Osteocyte (in vitro differentiated cells): ENCODE measurements around the gene MAPK8IP3. TPM values are rescaled to one million over a fixed set of nuclear protein-coding genes. Genes with fewer than 3 reads are reported as not detected.

Experiments used
- DNase-seq: peaks from one replicate; pipeline ENCODE4 v3.0.0; 2021; ENCODE audit warnings: mixed read lengths; ENCODE audit not compliant: unreplicated experiment; ENCODE audit errors: extremely low spot score
- H3K27ac Mint-ChIP-seq: one replicate; pipeline ENCODE4 v1.8.0; 2021; ENCODE audit warnings: mild to moderate bottlenecking, mixed read lengths; ENCODE audit not compliant: unreplicated experiment
- H3K27me3 Mint-ChIP-seq: one replicate; pipeline ENCODE4 v1.8.0; 2021; ENCODE audit warnings: mixed read lengths; ENCODE audit not compliant: unreplicated experiment
- H3K36me3 Mint-ChIP-seq: one replicate; pipeline ENCODE4 v1.8.0; 2021; ENCODE audit warnings: mixed read lengths; ENCODE audit not compliant: unreplicated experiment
- H3K4me1 Mint-ChIP-seq: one replicate; pipeline ENCODE4 v1.8.0; 2021; ENCODE audit warnings: mixed read lengths; ENCODE audit not compliant: unreplicated experiment
- H3K4me3 Mint-ChIP-seq: one replicate; pipeline ENCODE4 v1.8.0; 2021; ENCODE audit warnings: mild to moderate bottlenecking, moderate library complexity, mixed read lengths; ENCODE audit not compliant: unreplicated experiment
- H3K9me3 Mint-ChIP-seq: one replicate; pipeline ENCODE4 v1.8.0; 2021; ENCODE audit warnings: mixed read lengths; ENCODE audit not compliant: unreplicated experiment
- CTCF ChIP-seq: fragments of 200-600 bp; sonication (generic); IDR thresholded peaks from 2 replicates; pipeline ENCODE4 v1.5.0; 2021; ENCODE audit warnings: antibody characterized with exemption, mild to moderate bottlenecking, moderate library complexity
- total RNA-seq: library from RNA; stranded (reverse); gene quantifications from 2 replicates; pipeline ENCODE4 v1.2.1, GENCODE V29; 2021

The MAPK8IP3 gene
- total RNA-seq, 1 donor from 2014 or later = 105 TPM

GRCh38 chr16:1784977-1785845, 79.2 kb downstream of the MAPK8IP3 start:
- peaks cover 5% of the 10 kb centered on the region for H3K36me3 Mint-ChIP-seq
- no peak for DNase-seq
- no peak overlapping the region for H3K27ac Mint-ChIP-seq
- no peaks in the 10 kb centered on the region for H3K9me3 Mint-ChIP-seq
- H3K4me3 Mint-ChIP-seq = peak overlapping the region; percentile 62
- no peak for TF ChIP-seq CTCF
- no peaks in the 10 kb centered on the region for H3K27me3 Mint-ChIP-seq
- H3K4me1 Mint-ChIP-seq = peaks cover 24% of the 10 kb centered on the region

GRCh38 chr16:1785846-1786170, 79.8 kb downstream of the MAPK8IP3 start:
- TF ChIP-seq CTCF = no peak
- Mint-ChIP-seq H3K4me1 (peaks cover 24% of the 10 kb centered on the region), H3K4me3 (no peak overlapping the region), H3K27ac (no peak overlapping the region), H3K27me3 (no peaks in the 10 kb centered on the region), H3K36me3 (peaks cover 5% of the 10 kb centered on the region), H3K9me3 (no peaks in the 10 kb centered on the region)
- no peak for DNase-seq

- Mint-ChIP-seq H3K4me1 (peaks cover 18% of the 10 kb centered on the region), H3K4me3 (no peak overlapping the region), H3K9me3 (no peaks in the 10 kb centered on the region), H3K27ac (no peak overlapping the region), H3K36me3 (peaks cover 5% of the 10 kb centered on the region), H3K27me3 (no peaks in the 10 kb centered on the region)
- no peak for TF ChIP-seq CTCF
- no peak for DNase-seq
These were observed 80.5 kb downstream of the MAPK8IP3 start for GRCh38 chr16:1786242-1787055.

GRCh38 chr16:1787056-1787321, 81.0 kb downstream of the MAPK8IP3 start:
- no peak for DNase-seq
- H3K4me3 Mint-ChIP-seq = no peak overlapping the region
- H3K27ac Mint-ChIP-seq = no peak overlapping the region
- H3K36me3 Mint-ChIP-seq = peaks cover 5% of the 10 kb centered on the region
- H3K4me1 Mint-ChIP-seq = peaks cover 13% of the 10 kb centered on the region
- TF ChIP-seq CTCF = no peak
- no peaks in the 10 kb centered on the region for H3K27me3 Mint-ChIP-seq
- no peaks in the 10 kb centered on the region for H3K9me3 Mint-ChIP-seq
